Nephron (organoid): ENCODE measurements around the gene ADGRL1.
A peak's percentile ranks its signal among the peaks of the same experiment; 100 is the strongest.
"Not testable (repeated sequence)": the region's sequence is repeated elsewhere in the genome, so short reads cannot be mapped to it uniquely, and the experiment has no call there.

Experiments used
- H3K27ac Mint-ChIP-seq, 3 experiments: 2 replicates each; pipeline ENCODE4 v1.8.0; 2020; ENCODE audit warnings: mixed read lengths in 3 of 3, mild to moderate bottlenecking in 2 of 3, moderate library complexity in 1 of 3
- H3K27me3 Mint-ChIP-seq: 2 replicates; pipeline ENCODE4 v1.8.0; 2021; ENCODE audit warnings: low read depth, mild to moderate bottlenecking, moderate library complexity, mixed read lengths
- H3K36me3 Mint-ChIP-seq: 2 replicates; pipeline ENCODE4 v1.8.0; 2020; ENCODE audit warnings: low read depth, mixed read lengths
- H3K4me1 Mint-ChIP-seq: 2 replicates; pipeline ENCODE4 v1.8.0; 2020; ENCODE audit warnings: mixed read lengths
- H3K4me3 Mint-ChIP-seq, 3 experiments: 2 replicates each; pipeline ENCODE4 v1.8.0; 2020; ENCODE audit warnings: mild to moderate bottlenecking in 3 of 3, mixed read lengths in 3 of 3, moderate library complexity in 2 of 3
- H3K9me3 Mint-ChIP-seq: 2 replicates; pipeline ENCODE4 v1.8.0; 2020; ENCODE audit warnings: mixed read lengths
- CTCF ChIP-seq, 3 experiments: fragments of 200-600 bp; sonication (generic); IDR thresholded peaks; one replicate each; pipeline ENCODE4 v1.5.0; 2021; ENCODE audit warnings: antibody characterized with exemption in 3 of 3; ENCODE audit not compliant: unreplicated experiment in 3 of 3

The ADGRL1 gene

GRCh38 chr19:14205452-14206287 lies at the start of gene ADGRL1:
Gene ADGRL1 (minus strand): TSS chr19:14206169. CDS start chr19:14183602, 22,567 bp downstream.
- H3K36me3 Mint-ChIP-seq, H3K9me3 Mint-ChIP-seq, H3K27me3 Mint-ChIP-seq: not testable (repeated sequence)
- Mint-ChIP-seq H3K27ac (peak within 1 kb of the TSS; percentile 98 to 100 (median 98)), H3K4me1 (peaks cover 25% of the 10 kb centered on the region), H3K4me3 (peak within 1 kb of the TSS; percentile 94 to 97 (median 97))

GRCh38 chr19:14255316-14255715 lies 49.3 kb upstream of the ADGRL1 start:
- not testable (repeated sequence) for H3K27ac Mint-ChIP-seq, H3K36me3 Mint-ChIP-seq, H3K4me3 Mint-ChIP-seq, H3K9me3 Mint-ChIP-seq
- Mint-ChIP-seq H3K4me1 (peaks cover 12% of the 10 kb centered on the region), H3K27me3 (peaks cover 12% of the 10 kb centered on the region)

GRCh38 chr19:14253822-14254599 lies 48.0 kb upstream of the ADGRL1 start:
- not testable (repeated sequence) for H3K9me3 Mint-ChIP-seq, H3K36me3 Mint-ChIP-seq
- H3K4me3 Mint-ChIP-seq = peak overlapping the region in 1 of 3 experiments; percentile 23
- peak overlapping the region in 2 of 3 experiments; percentile 14 to 26 for H3K27ac Mint-ChIP-seq
- peaks cover 13% of the 10 kb centered on the region for H3K4me1 Mint-ChIP-seq
- peaks cover 12% of the 10 kb centered on the region for H3K27me3 Mint-ChIP-seq

GRCh38 chr19:14252136-14252535 lies 46.2 kb upstream of the ADGRL1 start:
- H3K36me3 Mint-ChIP-seq, H3K9me3 Mint-ChIP-seq, H3K4me3 Mint-ChIP-seq, H3K4me1 Mint-ChIP-seq, H3K27ac Mint-ChIP-seq: not testable (repeated sequence)
- peaks cover 12% of the 10 kb centered on the region for H3K27me3 Mint-ChIP-seq

- peak overlapping the region; percentile 78 to 83 (median 83) for H3K4me3 Mint-ChIP-seq
- no peaks in the 10 kb centered on the region for H3K9me3 Mint-ChIP-seq
- H3K36me3 Mint-ChIP-seq = no peaks in the 10 kb centered on the region
- peaks cover 12% of the 10 kb centered on the region for H3K27me3 Mint-ChIP-seq
- peaks cover 8% of the 10 kb centered on the region for H3K4me1 Mint-ChIP-seq
- no peak for TF ChIP-seq CTCF (IDR thresholded peaks at IDR 0.05; ENCODE audit: unreplicated experiment in 3 of 3)
- H3K27ac Mint-ChIP-seq = peak overlapping the region; percentile 64 to 90 (median 76)
Observed at GRCh38 chr19:14250870-14251269, 44.9 kb upstream of the ADGRL1 start.

GRCh38 chr19:14250315-14250714 lies 44.3 kb upstream of the ADGRL1 start:
- peak overlapping the region; percentile 64 to 90 (median 76) for H3K27ac Mint-ChIP-seq
- peak overlapping the region; percentile 78 to 83 (median 83) for H3K4me3 Mint-ChIP-seq
- not testable (repeated sequence) for H3K9me3 Mint-ChIP-seq, H3K36me3 Mint-ChIP-seq, H3K27me3 Mint-ChIP-seq, H3K4me1 Mint-ChIP-seq

- H3K4me1 Mint-ChIP-seq, H3K27me3 Mint-ChIP-seq, H3K9me3 Mint-ChIP-seq, H3K36me3 Mint-ChIP-seq: not testable (repeated sequence)
- Mint-ChIP-seq H3K27ac (peak overlapping the region; percentile 85 to 96 (median 94)), H3K4me3 (peak overlapping the region; percentile 79 to 81 (median 79))
Observed at GRCh38 chr19:14249891-14250290, 43.9 kb upstream of the ADGRL1 start.

- not testable (repeated sequence) for H3K9me3 Mint-ChIP-seq, H3K4me1 Mint-ChIP-seq, H3K36me3 Mint-ChIP-seq, H3K27me3 Mint-ChIP-seq
- peak overlapping the region; percentile 85 to 96 (median 94) for H3K27ac Mint-ChIP-seq
- peak overlapping the region; percentile 79 to 81 (median 79) for H3K4me3 Mint-ChIP-seq
Observed at GRCh38 chr19:14249012-14249754, 43.2 kb upstream of the ADGRL1 start.

- H3K9me3 Mint-ChIP-seq = no peaks in the 10 kb centered on the region
- no peaks in the 10 kb centered on the region for H3K36me3 Mint-ChIP-seq
- peak overlapping the region; percentile 62 to 87 (median 85) for H3K27ac Mint-ChIP-seq
- TF ChIP-seq CTCF (IDR thresholded peaks at IDR 0.05; ENCODE audit: unreplicated experiment in 3 of 3) = no peak
- peak overlapping the region; percentile 68 to 79 (median 79) for H3K4me3 Mint-ChIP-seq
- peaks cover 8% of the 10 kb centered on the region for H3K4me1 Mint-ChIP-seq
- H3K27me3 Mint-ChIP-seq = peaks cover under 1% of the 10 kb centered on the region
Observed at GRCh38 chr19:14248578-14249011, 42.6 kb upstream of the ADGRL1 start.

- Mint-ChIP-seq H3K4me3 (peak overlapping the region; percentile 72 to 79 (median 79)), H3K27ac (peak overlapping the region; percentile 85 to 90 (median 87))
- H3K9me3 Mint-ChIP-seq, H3K4me1 Mint-ChIP-seq, H3K36me3 Mint-ChIP-seq, H3K27me3 Mint-ChIP-seq: not testable (repeated sequence)
Observed at GRCh38 chr19:14247548-14248471, 41.8 kb upstream of the ADGRL1 start.

GRCh38 chr19:14247205-14247547 lies 41.2 kb upstream of the ADGRL1 start:
- not testable (repeated sequence) for H3K36me3 Mint-ChIP-seq, H3K27ac Mint-ChIP-seq, H3K4me1 Mint-ChIP-seq

More at GRCh38 chr19:14247205-14247547, 41.2 kb upstream of the ADGRL1 start:
- peak overlapping the region; percentile 20 to 50 (median 28) for H3K4me3 Mint-ChIP-seq
- H3K9me3 Mint-ChIP-seq, H3K27me3 Mint-ChIP-seq: not testable (repeated sequence)
